ENCODE results near the gene PSMA5.

Gene PSMA5

DNA sequence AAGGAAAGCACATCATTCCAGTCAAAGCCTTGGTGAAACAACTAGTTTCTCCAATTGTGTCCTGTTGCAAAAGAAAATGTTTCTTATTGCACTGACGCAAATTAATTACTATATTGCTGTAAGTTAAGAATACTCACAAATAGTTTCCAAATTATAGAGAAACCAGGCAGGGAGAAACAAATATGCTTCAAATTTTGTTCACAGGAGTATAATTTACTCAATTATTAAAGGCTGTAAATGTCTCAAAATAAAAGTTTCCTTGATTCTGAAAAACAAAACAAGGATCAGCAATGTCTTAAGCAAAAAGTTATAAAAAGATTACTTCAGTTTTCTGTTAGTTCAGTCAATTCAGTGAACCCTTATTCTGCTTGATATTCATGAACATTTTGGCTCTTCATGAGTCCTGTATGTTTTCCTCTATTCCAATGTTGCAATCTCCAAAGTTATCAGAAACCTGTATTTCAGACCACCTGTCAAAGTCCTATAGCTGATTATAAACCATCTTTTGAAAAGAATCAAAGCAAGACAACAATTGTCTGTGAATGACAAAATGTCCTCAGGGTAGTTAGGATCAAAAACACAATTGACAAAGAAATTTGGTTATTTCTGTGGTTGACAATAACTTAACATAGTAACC lies 28.4 kb upstream of the PSMA5 start:
- no peaks in the 10 kb centered on the region for H3K4me1 ChIP-seq (ENCODE audit: control insufficient read depth, insufficient read depth, low read length)
- no peaks in the 10 kb centered on the region for H3K9me3 ChIP-seq (ENCODE audit: control insufficient read depth, insufficient read depth, low read depth, low read length)
- no peak for TF ChIP-seq ZNF433 (tag by site-specific recombination; IDR thresholded peaks at IDR 0.05; ENCODE audit: low read depth)
- TF ChIP-seq ZNF341 (tag by site-specific recombination; IDR thresholded peaks at IDR 0.05; ENCODE audit: low read depth) = no peak
- no peak for TF ChIP-seq KLF10 (tag by site-specific recombination; IDR thresholded peaks at IDR 0.05)
- no peak for TF ChIP-seq HOXD13 (CRISPR knock-in tag; IDR thresholded peaks at IDR 0.05; ENCODE audit: borderline replicate concordance)
- no peak for TF ChIP-seq ZNF16 (tag by site-specific recombination; IDR thresholded peaks at IDR 0.05; ENCODE audit: low read depth)
- TF ChIP-seq SETDB1 (IDR thresholded peaks at IDR 0.05; ENCODE audit: insufficient read length, low read length) = peak; percentile 100
- peak; percentile 79; the same call in 1 of the 2 replicates for TF ChIP-seq ZNF626 (tag by site-specific recombination; IDR thresholded peaks at IDR 0.05)
- no peak for TF ChIP-seq YY1 (tag by site-specific recombination; IDR thresholded peaks at IDR 0.05)
- TF ChIP-seq, protein P1, sequence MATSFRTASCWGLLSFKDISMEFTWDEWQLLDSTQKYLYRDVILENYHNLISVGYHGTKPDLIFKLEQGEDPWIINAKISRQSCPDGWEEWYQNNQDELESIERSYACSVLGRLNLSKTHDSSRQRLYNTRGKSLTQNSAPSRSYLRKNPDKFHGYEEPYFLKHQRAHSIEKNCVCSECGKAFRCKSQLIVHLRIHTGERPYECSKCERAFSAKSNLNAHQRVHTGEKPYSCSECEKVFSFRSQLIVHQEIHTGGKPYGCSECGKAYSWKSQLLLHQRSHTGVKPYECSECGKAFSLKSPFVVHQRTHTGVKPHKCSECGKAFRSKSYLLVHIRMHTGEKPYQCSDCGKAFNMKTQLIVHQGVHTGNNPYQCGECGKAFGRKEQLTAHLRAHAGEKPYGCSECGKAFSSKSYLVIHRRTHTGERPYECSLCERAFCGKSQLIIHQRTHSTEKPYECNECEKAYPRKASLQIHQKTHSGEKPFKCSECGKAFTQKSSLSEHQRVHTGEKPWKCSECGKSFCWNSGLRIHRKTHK (tag by site-specific recombination; IDR thresholded peaks at IDR 0.05) = peak; percentile 49; the same call in 1 of the 2 replicates
- TF ChIP-seq BCL11A (tag by site-specific recombination; IDR thresholded peaks at IDR 0.05; ENCODE audit: low read depth) = no peak
- TF ChIP-seq ZNF391 (tag by site-specific recombination; IDR thresholded peaks at IDR 0.05; ENCODE audit: borderline replicate concordance, low read depth) = no peak
- no peak for TF ChIP-seq PRDM6 (tag by site-specific recombination; IDR thresholded peaks at IDR 0.05)
- peak; percentile 93 for TF ChIP-seq TRIM28 (IDR thresholded peaks at IDR 0.05; ENCODE audit: borderline replicate concordance, low read length)
- no peak for TF ChIP-seq ZBTB10 (tag by site-specific recombination; IDR thresholded peaks at IDR 0.05)
- no peak for TF ChIP-seq ZNF202 (tag by site-specific recombination; IDR thresholded peaks at IDR 0.05; ENCODE audit: borderline replicate concordance)
- TF ChIP-seq ZNF184 (tag by site-specific recombination; IDR thresholded peaks at IDR 0.05) = 0 out of 2 replicates have a peak, but pooled peaks have one; percentile 20
- TF ChIP-seq, protein P2, sequence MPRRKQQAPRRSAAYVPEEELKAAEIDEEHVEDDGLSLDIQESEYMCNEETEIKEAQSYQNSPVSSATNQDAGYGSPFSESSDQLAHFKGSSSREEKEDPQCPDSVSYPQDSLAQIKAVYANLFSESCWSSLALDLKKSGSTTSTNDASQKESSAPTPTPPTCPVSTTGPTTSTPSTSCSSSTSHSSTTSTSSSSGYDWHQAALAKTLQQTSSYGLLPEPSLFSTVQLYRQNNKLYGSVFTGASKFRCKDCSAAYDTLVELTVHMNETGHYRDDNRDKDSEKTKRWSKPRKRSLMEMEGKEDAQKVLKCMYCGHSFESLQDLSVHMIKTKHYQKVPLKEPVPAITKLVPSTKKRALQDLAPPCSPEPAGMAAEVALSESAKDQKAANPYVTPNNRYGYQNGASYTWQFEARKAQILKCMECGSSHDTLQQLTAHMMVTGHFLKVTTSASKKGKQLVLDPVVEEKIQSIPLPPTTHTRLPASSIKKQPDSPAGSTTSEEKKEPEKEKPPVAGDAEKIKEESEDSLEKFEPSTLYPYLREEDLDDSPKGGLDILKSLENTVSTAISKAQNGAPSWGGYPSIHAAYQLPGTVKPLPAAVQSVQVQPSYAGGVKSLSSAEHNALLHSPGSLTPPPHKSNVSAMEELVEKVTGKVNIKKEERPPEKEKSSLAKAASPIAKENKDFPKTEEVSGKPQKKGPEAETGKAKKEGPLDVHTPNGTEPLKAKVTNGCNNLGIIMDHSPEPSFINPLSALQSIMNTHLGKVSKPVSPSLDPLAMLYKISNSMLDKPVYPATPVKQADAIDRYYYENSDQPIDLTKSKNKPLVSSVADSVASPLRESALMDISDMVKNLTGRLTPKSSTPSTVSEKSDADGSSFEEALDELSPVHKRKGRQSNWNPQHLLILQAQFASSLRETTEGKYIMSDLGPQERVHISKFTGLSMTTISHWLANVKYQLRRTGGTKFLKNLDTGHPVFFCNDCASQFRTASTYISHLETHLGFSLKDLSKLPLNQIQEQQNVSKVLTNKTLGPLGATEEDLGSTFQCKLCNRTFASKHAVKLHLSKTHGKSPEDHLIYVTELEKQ (tag by site-specific recombination; IDR thresholded peaks at IDR 0.05; ENCODE audit: borderline replicate concordance) = no peak
- no peak for TF ChIP-seq ZNF18 (tag by site-specific recombination; IDR thresholded peaks at IDR 0.05)
- no peaks in the 10 kb centered on the region for H3K36me3 ChIP-seq (ENCODE audit: control insufficient read depth in 2 of 2, insufficient read depth in 1 of 2, low read length in 2 of 2)
- ChIA-PET CTCF (interaction anchor here (0.8 to 1.3 kb wide), 2 partner anchors 9 to 36 kb away, joined by 3 read pairs; no protein-coding TSS in a partner anchor), POLR2A (no interaction called here)
- no peak overlapping the region for H3K27ac ChIP-seq (ENCODE audit: extremely low read depth, low read depth, low read length)
- H3K4me3 ChIP-seq (ENCODE audit: low read depth, low read length) = no peak overlapping the region

Data from HEK293 (cell line).